Occipital lobe (tissue), 2 donors: ENCODE measurements around the gene NMBR. TPM values are rescaled to one million over a fixed set of nuclear protein-coding genes. Genes with fewer than 3 reads are reported as not detected.
A peak's percentile ranks its signal among the peaks of the same experiment; 100 is the strongest.
"Not testable (repeated sequence)": the region's sequence is repeated elsewhere in the genome, so short reads cannot be mapped to it uniquely, and the experiment has no call there.

ENCODE experiments used
- DNase-seq: peaks from one replicate; lab custom pipeline; 2025; lab: John Stamatoyannopoulos, UW
- total RNA-seq: library from RNA; depleted of rRNA; stranded (reverse); fragments of >200 nt; gene quantifications from one replicate; pipeline ENCODE4 v1.2.3, GENCODE V29; 2014

NMBR gene
- total RNA-seq, 1 donor from 2014 or later, result 12.6 TPM

- DNase-seq, result no peak
Measured at GRCh38 chr6:142058551-142059290, 88.2 kb downstream of the NMBR start.

GRCh38 chr6:142055219-142055618 is 91.7 kb downstream of the NMBR start:
- no peak for DNase-seq

GRCh38 chr6:142051404-142051803 is 95.5 kb downstream of the NMBR start:
- no peak for DNase-seq

- no peak for DNase-seq
Measured at GRCh38 chr6:142048593-142048980, 98.3 kb downstream of the NMBR start.

GRCh38 chr6:142047934-142048592 is 98.9 kb downstream of the NMBR start:
- peak; percentile 1 for DNase-seq

GRCh38 chr6:142045380-142046278 is 101.3 kb downstream of the NMBR start:
- no peak for DNase-seq

GRCh38 chr6:142035890-142036289 is 111.0 kb downstream of the NMBR start:
- DNase-seq, result no peak

- no peak for DNase-seq
Measured at GRCh38 chr6:142031035-142031434, 115.9 kb downstream of the NMBR start.

GRCh38 chr6:142030115-142030619 is 116.8 kb downstream of the NMBR start:
- no peak for DNase-seq

- DNase-seq, result no peak
Measured at GRCh38 chr6:142028527-142028926, 118.4 kb downstream of the NMBR start.

- not testable (repeated sequence) for DNase-seq
Measured at GRCh38 chr6:142027804-142028203, 119.1 kb downstream of the NMBR start.

GRCh38 chr6:142027074-142027473 is 119.8 kb downstream of the NMBR start:
- no peak for DNase-seq

- no peak for DNase-seq
Measured at GRCh38 chr6:142026471-142026870, 120.5 kb downstream of the NMBR start.

Other genes with a start within 250 kb of the NMBR start
- gene GJE1, start 14.2 kb downstream of the NMBR start, total RNA-seq, result not detected
- 114 TPM for gene VTA1, start 141 bp upstream of the NMBR start, total RNA-seq
- 28.2 TPM for gene ADGRG6, start 154.9 kb upstream of the NMBR start, total RNA-seq